C4-2B (cell line): ENCODE data around the gene TBC1D2.

Source experiments
- CTCF ChIP-seq: fragments of 450-650 bp; conservative IDR thresholded peaks from 2 replicates; pipeline ENCODE4 v1.5.1; 2017; ENCODE audit warnings: mild to moderate bottlenecking
- ZFX ChIP-seq: fragments of 450-650 bp; IDR thresholded peaks from 2 replicates; pipeline ENCODE4 v1.6.1; 2017

DNA sequence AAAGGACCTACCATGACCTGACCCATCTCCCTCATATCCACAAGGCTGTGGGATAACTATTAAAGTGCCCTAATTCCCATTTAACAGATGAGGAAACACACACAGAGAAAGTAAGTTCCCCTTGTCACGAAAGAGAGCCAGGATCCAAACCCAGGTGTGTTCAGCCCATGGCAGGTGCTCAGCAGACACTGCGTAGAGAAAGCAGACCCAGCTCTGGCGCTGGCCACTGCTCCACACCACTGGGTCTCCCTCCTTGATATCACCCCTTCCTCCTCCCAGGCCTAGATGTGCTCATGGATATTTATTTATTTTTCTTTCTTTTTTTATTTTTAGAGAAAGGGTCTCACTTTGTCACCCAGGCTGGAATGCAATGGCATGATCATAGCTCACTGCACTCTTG is 39.1 kb downstream of the TBC1D2 start:
- TF ChIP-seq CTCF = no peak
- TF ChIP-seq ZFX = no peak
